DMS114 treated with DMSO at 0.1 percent for 48 hours (cell line): ENCODE data around the gene GABRR1.
A peak's percentile ranks its signal among the peaks of the same experiment; 100 is the strongest.
"Not testable (repeated sequence)": the region's sequence is repeated elsewhere in the genome, so short reads cannot be mapped to it uniquely, and the experiment has no call there.

Source experiments
- DNase-seq: peaks from one replicate; lab custom pipeline; 2025; ENCODE audit not compliant: unreplicated experiment; lab: John Stamatoyannopoulos, UW

Gene GABRR1

GRCh38 chr6:89160331-89161092 lies 56.6 kb downstream of the GABRR1 start:
- no peak for DNase-seq

GRCh38 chr6:89154131-89154530 lies 63.0 kb downstream of the GABRR1 start:
- no peak for DNase-seq

GRCh38 chr6:89148016-89148750 lies 69.0 kb downstream of the GABRR1 start:
- no peak for DNase-seq

- DNase-seq = no peak
Measured at GRCh38 chr6:89146718-89147700, 70.1 kb downstream of the GABRR1 start.

GRCh38 chr6:89145956-89146717 lies 71.0 kb downstream of the GABRR1 start, which contains the start of gene PM20D2:
Gene PM20D2 (plus strand): TSS chr6:89146055. CDS start chr6:89146145, 90 bp downstream.
- no peak for DNase-seq

GRCh38 chr6:89145091-89145955 lies 71.8 kb downstream of the GABRR1 start:
- DNase-seq = peak; percentile 36

- DNase-seq = no peak
Measured at GRCh38 chr6:89144354-89144906, 72.7 kb downstream of the GABRR1 start.

- DNase-seq = no peak
Measured at GRCh38 chr6:89140347-89141156, 76.6 kb downstream of the GABRR1 start.

- DNase-seq = no peak
Measured at GRCh38 chr6:89139509-89140346, 77.4 kb downstream of the GABRR1 start.

GRCh38 chr6:89138173-89138572 lies 79.0 kb downstream of the GABRR1 start:
- DNase-seq = no peak

- DNase-seq = no peak
Measured at GRCh38 chr6:89134723-89135122, 82.4 kb downstream of the GABRR1 start.

- no peak for DNase-seq
Measured at GRCh38 chr6:89133981-89134380, 83.2 kb downstream of the GABRR1 start.

GRCh38 chr6:89132057-89132456 lies 85.1 kb downstream of the GABRR1 start:
- no peak for DNase-seq

GRCh38 chr6:89131599-89131998 lies 85.6 kb downstream of the GABRR1 start:
- DNase-seq = no peak

GRCh38 chr6:89128256-89128671 lies 88.9 kb downstream of the GABRR1 start:
- DNase-seq = not testable (repeated sequence)
